GM18951 (cell line): ENCODE results near the gene ARMCX6.
"Not testable (repeated sequence)": the region's sequence is repeated elsewhere in the genome, so short reads cannot be mapped to it uniquely, and the experiment has no call there.

Source experiments
- POLR2A ChIP-seq: IDR thresholded peaks from 4 replicates; pipeline ENCODE4 v1.6.1; 2011; ENCODE audit warnings: mild to moderate bottlenecking; ENCODE audit not compliant: insufficient read length, insufficient read depth; ENCODE audit errors: extremely low read depth
- in situ Hi-C: fragments of 300-500 bp; cut with MboI; formaldehyde crosslinking; loops from one replicate; pipeline ENCODE4 v1.12.0; 2022; ENCODE audit warnings: low sequenced_read_pairs, mixed read lengths, inconsistent platforms; ENCODE audit not compliant: unreplicated experiment

Gene ARMCX6

DNA sequence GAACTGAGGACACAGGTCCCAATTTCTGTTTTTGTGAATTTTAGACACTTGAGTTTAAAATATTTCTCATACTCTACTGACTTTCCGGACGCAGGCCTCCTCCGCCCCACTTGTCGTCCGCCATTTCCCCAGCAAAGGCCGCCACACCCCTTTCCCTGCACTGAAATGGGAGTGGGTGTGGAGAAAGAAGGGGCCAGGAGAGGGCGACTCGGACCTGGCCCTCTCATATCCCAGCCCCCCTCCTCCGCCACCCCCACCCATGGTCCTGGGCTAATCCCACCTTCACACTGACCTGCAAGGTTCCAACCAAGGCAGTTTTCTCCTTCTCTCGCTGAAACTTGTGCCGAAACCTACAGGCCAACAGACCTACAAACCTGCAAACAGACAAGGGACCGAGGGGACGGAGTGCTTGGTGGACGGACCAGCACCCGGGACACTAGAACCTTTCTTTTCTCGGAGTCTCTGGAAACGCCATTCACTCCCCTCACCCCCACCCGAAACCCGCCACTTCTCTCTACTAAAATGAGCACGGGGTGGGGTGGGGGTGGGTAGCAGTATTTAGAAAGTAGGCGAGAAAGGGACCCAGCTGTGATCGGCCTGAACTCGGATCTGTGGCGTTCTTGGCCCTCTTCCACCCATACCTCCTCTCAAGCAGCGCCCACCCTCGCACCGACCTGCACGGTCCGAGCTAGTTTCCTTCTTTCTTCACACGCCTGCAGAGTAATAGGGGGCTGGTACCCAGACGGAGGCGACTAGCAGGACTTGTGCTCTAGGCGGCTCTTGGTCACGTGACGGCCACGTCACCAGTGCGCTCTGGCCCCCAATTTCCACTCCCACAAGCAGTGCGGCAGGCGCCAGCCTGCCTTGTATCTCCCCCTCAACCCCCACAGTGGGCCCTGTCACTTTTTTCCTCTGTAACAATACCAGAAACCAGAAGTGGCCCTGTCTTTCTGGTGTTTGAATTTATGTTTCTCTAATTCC lies at the start of gene ARMCX6:
Gene ARMCX6, minus strand, starts transcription at position 790 of the 981 bp plus-strand sequence. CDS start 1,380 bp downstream, outside the sequence.
- in situ Hi-C loops: no loop called here
- TF ChIP-seq POLR2A: peak; percentile 56

DNA sequence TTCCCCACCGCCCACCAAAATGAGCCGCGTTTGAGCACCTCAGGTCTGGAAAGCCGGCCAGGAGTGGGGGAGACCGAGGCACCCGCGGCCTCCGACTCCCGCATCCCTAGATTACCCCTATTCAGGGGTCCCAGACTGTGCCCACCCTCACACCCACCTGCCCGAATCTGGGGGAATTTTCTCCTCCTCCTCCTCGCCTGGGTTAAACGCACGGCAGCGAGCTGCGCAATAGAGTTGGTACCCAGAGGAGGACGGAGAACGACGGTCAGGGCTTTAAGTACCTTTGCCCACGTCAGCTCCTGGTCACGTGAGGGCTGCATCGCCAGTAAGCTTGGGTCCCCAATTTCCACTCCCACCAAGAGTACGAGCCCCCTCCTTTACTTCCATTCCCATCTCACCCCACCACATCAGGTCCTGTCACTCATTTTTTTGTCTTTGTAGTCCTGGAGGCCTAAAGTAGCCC lies 41.8 kb upstream of the ARMCX6 start, which contains the start of gene ARMCX2:
Gene ARMCX2, minus strand, starts transcription at position 250 of the 463 bp plus-strand sequence. CDS start 2,262 bp downstream, outside the sequence.
- TF ChIP-seq POLR2A: peak; percentile 61
- in situ Hi-C loops: no loop called here

- in situ Hi-C loops: no loop called here
- TF ChIP-seq POLR2A: no peak
Measured at GRCh38 chrX:101658661-101659491, 41.1 kb upstream of the ARMCX6 start.

DNA sequence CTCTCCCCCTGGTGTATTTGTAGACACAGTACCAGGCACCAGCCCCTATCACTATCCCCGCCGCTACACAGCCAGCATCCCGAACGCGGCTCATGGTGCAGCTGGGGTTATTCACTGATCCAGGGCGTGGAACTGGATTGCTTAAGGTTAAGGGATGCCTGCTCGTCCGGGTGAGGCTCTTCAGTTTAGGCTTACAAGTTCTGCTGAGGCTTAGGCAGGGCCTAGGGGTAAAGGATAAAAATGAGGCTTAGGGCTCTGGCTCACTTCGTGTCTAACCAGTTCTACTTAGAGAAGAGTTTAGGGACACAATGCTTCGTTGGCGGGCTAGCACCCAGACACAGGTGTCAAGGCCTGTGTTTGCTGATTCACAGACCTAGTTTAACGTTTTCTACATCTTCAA lies 39.7 kb upstream of the ARMCX6 start:
- no peak for TF ChIP-seq POLR2A
- in situ Hi-C loops: no loop called here

- in situ Hi-C loops: no loop called here
- no peak for TF ChIP-seq POLR2A
Measured at GRCh38 chrX:101656817-101657216, 39.0 kb upstream of the ARMCX6 start.

DNA sequence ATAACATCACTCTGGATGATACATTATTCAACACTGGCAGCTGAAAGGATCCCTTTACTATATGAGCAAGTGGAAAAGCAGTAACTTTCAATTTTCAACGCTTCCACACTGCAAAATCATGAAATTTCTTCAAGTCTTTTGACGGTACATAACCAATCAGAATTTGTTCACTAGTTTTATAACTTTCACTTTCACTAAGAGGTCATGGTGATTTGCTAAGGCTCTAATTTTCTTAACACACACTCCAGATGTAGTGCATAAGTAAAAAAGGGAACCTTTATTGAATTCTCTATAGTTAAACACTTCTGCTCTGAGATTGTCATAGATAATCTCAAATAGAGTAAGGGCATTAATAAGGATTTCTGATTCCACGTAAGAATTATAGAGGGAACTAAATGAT lies 37.7 kb upstream of the ARMCX6 start:
- in situ Hi-C loops: no loop called here

GRCh38 chrX:101647716-101648115 lies 29.9 kb upstream of the ARMCX6 start:
- in situ Hi-C loops: not testable (repeated sequence)

More for the DNA sequence above, 37.7 kb upstream of the ARMCX6 start:
- TF ChIP-seq POLR2A: no peak

GRCh38 chrX:101642093-101642492 lies 24.3 kb upstream of the ARMCX6 start:
- no peak for TF ChIP-seq POLR2A

DNA sequence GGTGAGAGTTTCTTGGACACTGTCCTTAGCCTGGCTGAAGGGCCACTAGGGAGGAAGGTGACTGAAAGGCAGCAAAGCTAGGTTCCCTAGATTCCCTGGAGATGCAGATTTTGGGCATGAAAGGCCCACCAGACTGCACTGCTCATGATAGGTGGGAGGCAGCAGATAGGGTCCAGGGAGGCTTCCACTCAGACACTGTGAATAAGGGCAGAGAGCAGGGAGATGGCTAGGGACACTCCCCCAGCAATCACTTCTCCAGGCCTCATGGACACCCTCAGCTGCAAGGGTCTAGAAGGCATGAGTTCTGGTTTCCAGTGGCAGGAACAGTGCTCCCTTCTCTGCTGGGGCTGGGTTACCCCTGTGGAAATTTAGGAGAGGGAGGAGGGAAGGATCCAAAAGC lies 21.8 kb upstream of the ARMCX6 start:
- in situ Hi-C loops: no loop called here
- TF ChIP-seq POLR2A: no peak

More at GRCh38 chrX:101642093-101642492, 24.3 kb upstream of the ARMCX6 start:
- in situ Hi-C loops: no loop called here

GRCh38 chrX:101619364-101619763 lies 1.6 kb upstream of the ARMCX6 start:
- in situ Hi-C loops: no loop called here
- TF ChIP-seq POLR2A: no peak

DNA sequence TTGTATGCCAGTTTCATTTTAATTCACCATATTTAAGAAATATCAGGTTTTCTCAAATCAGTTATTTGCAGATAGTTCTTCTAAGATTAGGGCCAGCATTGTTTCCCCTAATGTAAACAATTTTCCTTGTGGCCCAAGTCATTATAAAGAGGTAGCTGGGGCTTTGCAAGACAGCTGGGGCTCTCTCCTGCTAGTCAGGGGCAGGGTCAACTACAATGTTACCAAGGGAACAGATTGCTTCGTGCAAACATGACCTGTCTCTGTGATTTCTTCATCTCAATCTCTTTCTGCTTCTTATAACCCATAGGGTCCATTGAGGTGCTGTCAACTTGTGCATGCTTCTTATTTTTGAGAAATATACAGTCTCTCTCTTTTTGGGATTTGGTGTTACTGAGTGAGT lies 12.1 kb downstream of the ARMCX6 start:
- in situ Hi-C loops: no loop called here
- no peak for TF ChIP-seq POLR2A

DNA sequence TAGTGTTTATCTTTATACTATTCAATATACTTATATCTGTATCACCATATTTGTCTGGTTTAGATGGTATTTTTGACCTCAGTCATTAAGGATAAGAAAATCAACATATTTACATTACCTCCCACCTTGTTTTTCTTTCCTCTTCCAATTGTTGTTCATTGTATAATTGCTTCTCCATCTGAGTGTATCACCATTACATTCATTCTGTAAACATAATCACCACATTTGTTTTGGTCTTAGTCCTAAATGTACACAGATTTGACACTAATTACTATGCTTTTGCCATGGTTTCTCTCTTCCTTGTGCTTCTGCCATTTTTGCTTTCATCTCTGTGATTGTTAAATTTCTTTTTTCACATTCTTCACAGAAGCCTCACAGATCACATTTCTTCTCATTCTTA lies 12.7 kb downstream of the ARMCX6 start:
- in situ Hi-C loops: no loop called here
- TF ChIP-seq POLR2A: no peak

DNA sequence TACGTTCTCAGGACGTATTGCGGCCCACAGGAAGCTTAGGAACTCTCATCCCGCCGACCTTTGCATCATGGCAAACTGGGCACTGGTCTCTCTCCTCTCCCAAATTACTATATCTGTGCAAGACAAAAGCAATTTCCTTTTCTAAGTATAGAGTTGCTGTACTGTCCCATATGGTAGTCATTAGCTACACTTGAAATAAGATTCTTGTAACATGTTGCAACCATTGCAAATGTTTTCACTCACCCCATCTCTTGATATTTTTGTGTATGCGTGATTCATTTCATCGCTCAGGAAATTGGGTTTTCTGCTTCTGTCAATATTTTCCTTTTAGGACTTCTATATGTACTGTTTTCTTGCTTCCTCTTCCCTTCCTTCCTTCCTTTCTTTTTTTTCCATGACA lies 15.7 kb downstream of the ARMCX6 start:
- TF ChIP-seq POLR2A: no peak
- in situ Hi-C loops: no loop called here

DNA sequence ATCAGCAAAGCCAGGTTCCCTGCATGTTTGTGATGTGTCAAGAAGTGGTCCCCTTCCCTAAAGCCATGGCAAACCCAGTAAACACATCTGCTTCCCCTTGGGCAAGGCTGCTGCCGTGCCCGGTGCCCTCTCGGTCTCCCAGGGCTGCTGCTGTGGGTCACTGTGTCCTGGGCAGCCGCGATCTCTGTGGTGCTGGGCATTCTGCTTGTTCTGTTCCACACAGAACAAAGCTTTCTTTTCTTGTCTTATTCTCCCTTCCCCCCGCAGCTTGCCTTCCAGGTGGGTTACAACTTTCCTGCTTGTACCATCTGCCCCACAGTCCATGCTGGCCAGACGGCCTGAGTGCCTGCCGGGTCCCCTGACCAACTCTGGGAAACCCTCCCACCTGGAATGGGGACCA lies 18.2 kb downstream of the ARMCX6 start:
- in situ Hi-C loops: loop anchor here (10.0 to 25.0 kb wide), 2 partner anchors 187 to 195 kb away; partner anchors contain the start of genes GLA and HNRNPH2
